Vagina (tissue), 2 donors: ENCODE data around the gene BCL6. TPM values are rescaled to one million over a fixed set of nuclear protein-coding genes. Genes with fewer than 3 reads are reported as not detected.

Source experiments
- DNase-seq, 2 donors: peaks; one replicate each; pipeline ENCODE4 v3.0.0-alpha.2; 2017; ENCODE audit errors: extremely low spot score in 2 of 2
- H3K27ac ChIP-seq: fragments of 200-600 bp; sonication (generic); one replicate; pipeline ENCODE4 v1.5.1; 2019
- H3K27me3 ChIP-seq: fragments of 200-600 bp; sonication (generic); one replicate; pipeline ENCODE4 v1.5.1; 2019
- H3K36me3 ChIP-seq, 2 donors: fragments of 200-600 bp; sonication (generic); one replicate each; pipeline ENCODE4 v1.5.1; 2017 to 2019
- H3K4me1 ChIP-seq: fragments of 200-600 bp; sonication (generic); one replicate; pipeline ENCODE4 v1.5.1; 2019
- H3K4me3 ChIP-seq, 2 donors: fragments of 200-600 bp; sonication (generic); 1 replicate in 1 of 2; 2 replicates in 1 of 2; pipeline ENCODE4 v1.5.1; 2016 to 2019
- H3K9me3 ChIP-seq: fragments of 200-600 bp; sonication (generic); one replicate; pipeline ENCODE4 v1.5.1; 2019
- POLR2A ChIP-seq, 2 donors: fragments of 450-650 bp; IDR thresholded peaks; one replicate each; pipeline ENCODE4 v1.6.1; 2017; ENCODE audit warnings: antibody characterized with exemption in 2 of 2, mild to moderate bottlenecking in 2 of 2, moderate library complexity in 2 of 2
- POLR2AphosphoS5 ChIP-seq, 2 donors: sonication (generic); formaldehyde crosslinking; IDR thresholded peaks; one replicate each; pipeline ENCODE4 v1.9.0; 2017; ENCODE audit warnings: antibody characterized with exemption in 2 of 2, mild to moderate bottlenecking in 2 of 2, low read depth in 1 of 2; ENCODE audit not compliant: insufficient read depth in 1 of 2
- intact Hi-C: fragments of 100-400 bp; cut with DNase I; formaldehyde crosslinking; loops from one replicate; pipeline ENCODE4 v1.15.1; 2023
- total RNA-seq: library from RNA; depleted of rRNA; stranded (reverse); fragments of >200 nt; gene quantifications from one replicate; pipeline ENCODE4 v1.2.3, GENCODE V29; 2016
- TF ChIP-seq, protein P1 (sequence below), 3 experiments: fragments of 450-650 bp in 2 of 3; fragments of 200-600 bp in 1 of 3; sonication (generic) in 1 of 3; IDR thresholded peaks; one replicate each; pipeline ENCODE4 v1.5.1; 2017 to 2019; ENCODE audit warnings: antibody characterized with exemption in 3 of 3, mild to moderate bottlenecking in 2 of 3, moderate library complexity in 2 of 3

The BCL6 gene
- total RNA-seq, 1 donor from 2014 or later, result 133 TPM

DNA sequence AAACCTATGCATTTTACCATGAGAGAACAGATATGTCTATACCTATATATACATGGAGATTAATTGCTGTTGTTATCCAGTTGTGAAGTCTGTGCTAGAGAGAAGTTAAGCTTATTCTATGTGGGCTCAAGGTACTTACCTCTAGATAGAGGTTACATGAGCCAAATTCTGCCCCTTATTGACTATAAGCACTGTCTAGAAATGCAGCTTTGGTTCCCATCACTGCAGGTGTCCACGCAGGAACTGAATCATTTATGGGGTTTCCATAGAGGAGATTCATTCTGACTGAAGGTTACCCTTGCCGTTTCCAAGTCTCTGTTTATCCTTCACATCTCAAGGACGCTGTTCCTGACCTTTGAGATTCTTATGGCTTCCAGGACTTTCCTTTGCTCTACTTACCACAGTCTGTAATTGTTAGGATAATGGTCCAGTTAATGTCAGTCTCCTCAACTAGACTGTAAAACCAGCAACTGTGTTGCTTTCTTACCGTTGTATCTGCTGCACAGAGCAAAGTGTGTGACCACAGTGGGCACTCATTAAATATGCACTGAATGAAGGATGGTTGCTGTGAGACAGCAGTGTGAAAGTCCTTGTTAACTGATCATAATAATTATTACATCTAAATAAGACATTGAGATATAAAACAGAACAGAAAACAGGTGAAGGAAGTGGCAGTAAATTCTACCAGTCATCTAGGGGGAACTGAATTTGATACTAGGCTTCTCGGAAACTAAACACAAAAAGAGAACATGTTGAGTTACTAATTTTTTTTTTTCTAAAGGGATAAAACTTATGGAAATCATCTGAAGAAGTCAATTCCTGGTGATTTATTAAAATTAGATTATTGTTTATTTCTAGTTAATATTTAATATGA, 44.0 kb upstream of the BCL6 start:
- no peaks in the 10 kb centered on the region for H3K27me3 ChIP-seq
- H3K36me3 ChIP-seq, result no peaks in the 10 kb centered on the region
- no peaks in the 10 kb centered on the region for H3K9me3 ChIP-seq
- H3K27ac ChIP-seq, result no peak overlapping the region
- no peak for DNase-seq
- no peak overlapping the region for H3K4me3 ChIP-seq
- H3K4me1 ChIP-seq, result no peaks in the 10 kb centered on the region
- intact Hi-C loops, result no loop called here
- TF ChIP-seq, protein P1, sequence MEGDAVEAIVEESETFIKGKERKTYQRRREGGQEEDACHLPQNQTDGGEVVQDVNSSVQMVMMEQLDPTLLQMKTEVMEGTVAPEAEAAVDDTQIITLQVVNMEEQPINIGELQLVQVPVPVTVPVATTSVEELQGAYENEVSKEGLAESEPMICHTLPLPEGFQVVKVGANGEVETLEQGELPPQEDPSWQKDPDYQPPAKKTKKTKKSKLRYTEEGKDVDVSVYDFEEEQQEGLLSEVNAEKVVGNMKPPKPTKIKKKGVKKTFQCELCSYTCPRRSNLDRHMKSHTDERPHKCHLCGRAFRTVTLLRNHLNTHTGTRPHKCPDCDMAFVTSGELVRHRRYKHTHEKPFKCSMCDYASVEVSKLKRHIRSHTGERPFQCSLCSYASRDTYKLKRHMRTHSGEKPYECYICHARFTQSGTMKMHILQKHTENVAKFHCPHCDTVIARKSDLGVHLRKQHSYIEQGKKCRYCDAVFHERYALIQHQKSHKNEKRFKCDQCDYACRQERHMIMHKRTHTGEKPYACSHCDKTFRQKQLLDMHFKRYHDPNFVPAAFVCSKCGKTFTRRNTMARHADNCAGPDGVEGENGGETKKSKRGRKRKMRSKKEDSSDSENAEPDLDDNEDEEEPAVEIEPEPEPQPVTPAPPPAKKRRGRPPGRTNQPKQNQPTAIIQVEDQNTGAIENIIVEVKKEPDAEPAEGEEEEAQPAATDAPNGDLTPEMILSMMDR (IDR thresholded peaks at IDR 0.05), result no peak
- TF ChIP-seq POLR2A (IDR thresholded peaks at IDR 0.05), result no peak
- TF ChIP-seq POLR2AphosphoS5 (IDR thresholded peaks at IDR 0.05; ENCODE audit: insufficient read depth in 1 of 2, low read depth in 1 of 2), result no peak

DNA sequence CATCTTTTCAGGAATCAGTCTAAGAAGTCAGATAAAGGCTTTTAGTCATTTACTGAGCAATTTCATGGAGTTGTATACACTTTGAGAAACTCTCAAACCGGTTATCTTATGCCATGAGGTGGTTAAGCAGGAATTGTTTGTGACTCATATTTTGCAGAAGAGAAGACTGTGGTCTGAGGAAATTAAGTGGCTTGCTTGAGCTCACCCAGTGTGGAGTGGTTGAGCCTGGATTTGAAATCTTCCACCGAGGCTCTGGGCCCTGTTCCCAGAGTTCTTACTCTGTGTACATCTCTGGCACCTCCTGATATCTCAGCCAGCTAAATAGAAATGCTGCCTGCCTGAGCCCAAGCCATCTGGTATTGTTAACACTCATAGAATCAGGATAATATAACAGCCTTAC, 37.8 kb upstream of the BCL6 start:
- H3K27ac ChIP-seq, result no peak overlapping the region
- DNase-seq, result no peak
- H3K9me3 ChIP-seq, result no peaks in the 10 kb centered on the region
- H3K4me3 ChIP-seq, result no peak overlapping the region
- TF ChIP-seq, protein P1 (IDR thresholded peaks at IDR 0.05), result no peak
- peak in 1 of 2 donors; percentile 57 for TF ChIP-seq POLR2AphosphoS5 (IDR thresholded peaks at IDR 0.05; ENCODE audit: insufficient read depth in 1 of 2, low read depth in 1 of 2)
- H3K27me3 ChIP-seq, result no peaks in the 10 kb centered on the region
- H3K36me3 ChIP-seq, result no peaks in the 10 kb centered on the region
- H3K4me1 ChIP-seq, result no peaks in the 10 kb centered on the region
- intact Hi-C loops, result no loop called here

DNA sequence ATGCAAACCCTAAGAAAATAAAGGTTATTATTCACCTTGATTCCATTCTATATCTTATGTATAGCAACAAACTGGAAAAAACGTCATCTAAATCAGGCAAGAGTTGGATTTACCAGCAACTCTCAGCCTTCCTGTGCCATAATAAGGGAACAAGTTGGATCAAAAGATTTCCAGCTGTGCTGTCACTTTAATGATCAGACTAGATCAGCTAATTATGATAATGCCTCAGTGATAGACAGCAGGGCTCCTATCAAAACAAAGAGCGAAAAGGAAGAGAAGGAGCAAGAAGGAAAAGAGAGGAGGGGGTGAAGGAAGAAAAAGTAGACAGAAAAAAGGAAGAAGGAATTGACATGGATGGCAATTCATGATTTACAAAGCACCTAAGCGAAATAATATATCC, 36.7 kb upstream of the BCL6 start:
- H3K4me3 ChIP-seq, result no peak overlapping the region
- no peaks in the 10 kb centered on the region for H3K27me3 ChIP-seq
- DNase-seq, result no peak
- no peaks in the 10 kb centered on the region for H3K4me1 ChIP-seq
- intact Hi-C loops, result no loop called here
- H3K27ac ChIP-seq, result no peak overlapping the region
- no peaks in the 10 kb centered on the region for H3K9me3 ChIP-seq
- TF ChIP-seq, protein P1 (IDR thresholded peaks at IDR 0.05), result no peak
- no peak for TF ChIP-seq POLR2A (IDR thresholded peaks at IDR 0.05)
- TF ChIP-seq POLR2AphosphoS5 (IDR thresholded peaks at IDR 0.05; ENCODE audit: insufficient read depth in 1 of 2, low read depth in 1 of 2), result no peak
- H3K36me3 ChIP-seq, result no peaks in the 10 kb centered on the region

DNA sequence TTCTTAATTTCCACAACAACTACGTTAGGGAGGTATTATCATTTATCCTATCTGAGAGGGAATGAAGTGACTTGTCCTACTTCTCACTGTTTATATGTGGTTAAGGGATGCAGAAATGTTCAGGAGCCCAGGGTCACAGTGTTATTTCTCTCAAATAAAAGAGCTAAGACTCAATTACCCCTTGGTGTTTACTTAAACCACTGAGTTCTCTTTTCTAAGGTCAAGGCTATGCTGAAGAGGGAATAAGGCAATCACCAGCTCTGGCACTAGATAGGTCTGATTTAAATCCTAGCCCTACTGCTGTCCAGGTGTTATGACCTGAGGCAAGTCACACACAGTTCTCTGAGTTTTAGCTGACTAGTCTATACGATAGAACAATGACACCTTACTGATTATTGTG, 35.7 kb upstream of the BCL6 start:
- Histone ChIP-seq H3K4me3 (no peak overlapping the region), H3K9me3 (no peaks in the 10 kb centered on the region), H3K27ac (no peak overlapping the region), H3K27me3 (no peaks in the 10 kb centered on the region), H3K36me3 (no peaks in the 10 kb centered on the region), H3K4me1 (no peaks in the 10 kb centered on the region)
- DNase-seq, result no peak
- TF ChIP-seq POLR2AphosphoS5 (IDR thresholded peaks at IDR 0.05; ENCODE audit: insufficient read depth in 1 of 2, low read depth in 1 of 2), result no peak
- TF ChIP-seq, protein P1 (IDR thresholded peaks at IDR 0.05), result no peak
- TF ChIP-seq POLR2A (IDR thresholded peaks at IDR 0.05), result no peak
- intact Hi-C loops, result no loop called here

DNA sequence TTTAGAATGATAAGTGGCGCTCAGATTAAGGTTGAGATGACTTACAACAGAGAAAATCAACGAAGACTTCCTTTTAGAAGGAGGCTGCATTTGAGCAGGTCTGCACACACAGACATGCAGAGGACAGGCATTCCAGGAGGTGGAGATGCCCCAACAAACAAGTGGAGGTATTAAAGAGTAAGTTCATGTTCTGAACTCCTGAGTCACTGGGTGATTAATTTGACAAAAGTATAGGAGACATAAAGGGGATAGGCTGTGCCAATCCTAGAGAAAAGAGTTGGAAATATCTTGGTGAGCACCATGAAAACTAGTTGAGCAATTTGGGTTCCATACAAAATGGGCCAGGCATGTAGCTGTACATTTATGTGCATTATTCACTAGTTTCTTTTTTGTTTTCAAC, 33.5 kb upstream of the BCL6 start:
- H3K27me3 ChIP-seq, result no peaks in the 10 kb centered on the region
- TF ChIP-seq, protein P1 (IDR thresholded peaks at IDR 0.05), result no peak
- TF ChIP-seq POLR2A (IDR thresholded peaks at IDR 0.05), result no peak
- TF ChIP-seq POLR2AphosphoS5 (IDR thresholded peaks at IDR 0.05; ENCODE audit: insufficient read depth in 1 of 2, low read depth in 1 of 2), result no peak
- H3K27ac ChIP-seq, result no peak overlapping the region
- DNase-seq, result no peak
- H3K9me3 ChIP-seq, result no peaks in the 10 kb centered on the region
- H3K4me1 ChIP-seq, result no peaks in the 10 kb centered on the region
- H3K36me3 ChIP-seq, result no peaks in the 10 kb centered on the region
- no peak overlapping the region for H3K4me3 ChIP-seq
- intact Hi-C loops, result no loop called here
